H1 (cell line): ENCODE measurements around the gene KIF26A. TPM values are rescaled to one million over a fixed set of nuclear protein-coding genes. Genes with fewer than 3 reads are reported as not detected.

Experiments used
- BCL11A ChIP-seq, 2 experiments: IDR thresholded peaks; one replicate each; pipeline ENCODE4 v1.6.1; 2011; ENCODE audit warnings: low read depth in 2 of 2, low read length in 2 of 2, mild to moderate bottlenecking in 2 of 2
- CBX5 ChIP-seq: fragments of 300-800, 300-1000 bp; sonication (generic); IDR thresholded peaks from 2 replicates; pipeline ENCODE4 v1.7.1; 2016; ENCODE audit warnings: antibody characterized with exemption, low read length, low read depth
- CHD7 ChIP-seq: fragments of 300-600 bp; sonication (generic); IDR thresholded peaks from 2 replicates; pipeline ENCODE4 v1.7.1; 2012; ENCODE audit warnings: low read length, moderate library complexity, mild to moderate bottlenecking, inconsistent platforms; ENCODE audit not compliant: insufficient replicate concordance
- GABPA ChIP-seq: IDR thresholded peaks from 2 replicates; pipeline ENCODE4 v1.6.1; 2011; ENCODE audit warnings: mild to moderate bottlenecking, low read length, moderate library complexity, borderline replicate concordance; ENCODE audit not compliant: insufficient read depth
- KDM5A ChIP-seq: fragments of 200-600 bp; IDR thresholded peaks from 2 replicates; pipeline ENCODE4 v1.7.1; 2012; ENCODE audit warnings: mild to moderate bottlenecking, low read length, inconsistent platforms, mixed read lengths
- RNF2 ChIP-seq: fragments of 200-900, 300-1000 bp; sonication (generic); IDR thresholded peaks from 2 replicates; pipeline ENCODE4 v1.7.1; 2016; ENCODE audit warnings: borderline replicate concordance, low read depth, mild to moderate bottlenecking, antibody characterized with exemption, low read length; ENCODE audit not compliant: poor library complexity, severe bottlenecking; ENCODE audit errors: missing control alignments
- SRF ChIP-seq: IDR thresholded peaks from 2 replicates; pipeline ENCODE4 v1.6.1; 2011; ENCODE audit warnings: mild to moderate bottlenecking, low read depth, low read length, moderate library complexity
- TCF12 ChIP-seq: IDR thresholded peaks from 2 replicates; pipeline ENCODE4 v1.6.1; 2011; ENCODE audit warnings: low read depth, mild to moderate bottlenecking, low read length
- YY1 ChIP-seq: IDR thresholded peaks from 2 replicates; pipeline ENCODE4 v1.6.1; 2011; ENCODE audit warnings: low read depth, mild to moderate bottlenecking, low read length
- polyA plus RNA-seq, 7 experiments: library from polyadenylated mRNA; depleted of rRNA in 3 of 7; stranded (reverse) in 5 of 7; unstranded in 2 of 7; fragments of >200 nt in 5 of 7; fragments of 200-250 nt in 2 of 7; gene quantifications; 1 replicate in 5 of 7; 2 replicates in 1 of 7; 4 replicates in 1 of 7; pipeline versions ENCODE4 v1.2.1 to v1.2.3, GENCODE V29; 2011 to 2013; ENCODE audit warnings: missing spikeins in 2 of 7, mixed read lengths in 2 of 7
- total RNA-seq: library from RNA; stranded (reverse); fragmentation: NEBNext Ultra II Directional; extraction: Animal tissue kit (Norgen Biotek cat#: 25700); gene quantifications from 2 replicates; pipeline ENCODE4 v1.2.1, GENCODE V29; 2021

Gene KIF26A
- total and polyA plus RNA-seq, 2 of the 8 experiments (the other 6 are each of a cell fraction or from before 2014, with no cell fraction given), result 11.5 to 41.6 TPM

- TF ChIP-seq CHD7 (no peak), RNF2 (no peak), TCF12 (no peak), GABPA (no peak), KDM5A (no peak), BCL11A (IDR thresholded peaks at IDR 0.05; ENCODE audit: low read depth in 2 of 2, low read length in 2 of 2) (no peak), SRF (no peak), CBX5 (no peak), YY1 (no peak)
These were observed 30.5 kb upstream of the KIF26A start (continued) for GRCh38 chr14:104107611-104108569.
